Smooth muscle cell (in vitro differentiated cells): Measurements from ENCODE around the gene FOLR3. TPM values are rescaled to one million over a fixed set of nuclear protein-coding genes. Genes with fewer than 3 reads are reported as not detected.
"Not testable (repeated sequence)": the region's sequence is repeated elsewhere in the genome, so short reads cannot be mapped to it uniquely, and the experiment has no call there.

Experiments used
- DNase-seq: peaks from one replicate; lab custom pipeline; 2025; ENCODE audit not compliant: unreplicated experiment; lab: John Stamatoyannopoulos, UW
- H2AFZ ChIP-seq: fragments of 200-600 bp; sonication (generic); 2 replicates; pipeline ENCODE4 v1.6.0; 2016; ENCODE audit warnings: antibody characterized with exemption, low read depth, mild to moderate bottlenecking
- H3F3A ChIP-seq: fragments of 200-600 bp; sonication (generic); 2 replicates; pipeline ENCODE4 v1.6.0; 2017; ENCODE audit warnings: antibody characterized with exemption, low read depth
- H3K27ac ChIP-seq: fragments of 200-600 bp; sonication (generic); 2 replicates; pipeline ENCODE4 v1.5.1; 2016; ENCODE audit warnings: low read depth, mild to moderate bottlenecking
- H3K27me3 ChIP-seq: fragments of 200-600 bp; sonication (generic); 2 replicates; pipeline ENCODE4 v1.6.1; 2016; ENCODE audit warnings: low read depth, mild to moderate bottlenecking
- H3K36me3 ChIP-seq: fragments of 200-600 bp; sonication (generic); 2 replicates; pipeline ENCODE4 v1.5.1; 2016; ENCODE audit warnings: low read depth
- H3K4me1 ChIP-seq: fragments of 200-600 bp; sonication (generic); 2 replicates; pipeline ENCODE4 v1.5.1; 2016; ENCODE audit warnings: low read depth
- H3K4me2 ChIP-seq: fragments of 200-600 bp; sonication (generic); 2 replicates; pipeline ENCODE4 v1.6.0; 2016; ENCODE audit warnings: mild to moderate bottlenecking
- H3K4me3 ChIP-seq: fragments of 200-600 bp; sonication (generic); 2 replicates; pipeline ENCODE4 v1.5.1; 2016; ENCODE audit warnings: mild to moderate bottlenecking
- H3K79me2 ChIP-seq: fragments of 200-600 bp; sonication (generic); 2 replicates; pipeline ENCODE4 v1.6.0; 2016; ENCODE audit warnings: low read depth, mild to moderate bottlenecking
- H3K9ac ChIP-seq: fragments of 200-600 bp; sonication (generic); 2 replicates; pipeline ENCODE4 v1.6.0; 2016; ENCODE audit warnings: low read depth
- H3K9me3 ChIP-seq: fragments of 200-600 bp; sonication (generic); replicated peaks from 2 replicates; pipeline ENCODE4 v1.5.1; 2016; ENCODE audit warnings: low read depth
- H4K20me1 ChIP-seq: fragments of 200-600 bp; sonication (generic); 2 replicates; pipeline ENCODE4 v1.6.0; 2016; ENCODE audit warnings: low read depth
- WGBS: methylation state at CpG from one replicate; pipeline ENCODE4 v1.1.7; 2016; ENCODE audit warnings: low lambda C conversion rate; 5-methylcytosine and 5-hydroxymethylcytosine counted together
- polyA plus RNA-seq: library from polyadenylated mRNA; unstranded; fragments of >200 nt; fragmentation: Nextera tagmentation; extraction: Ambion mirVana; gene quantifications from 2 replicates; pipeline ENCODE4 v1.2.1, GENCODE V29; 2016
- total RNA-seq: library from RNA; depleted of rRNA; stranded (reverse); fragments of >200 nt; gene quantifications from 2 replicates; pipeline ENCODE4 v1.2.3, GENCODE V29; 2014
- TF ChIP-seq, protein P1 (sequence below): fragments of 200-600 bp; sonication (generic); IDR thresholded peaks from 2 replicates; pipeline ENCODE4 v1.5.1; 2017; ENCODE audit warnings: borderline replicate concordance, mild to moderate bottlenecking, antibody characterized with exemption; ENCODE audit not compliant: insufficient read depth, poor library complexity, severe bottlenecking

Gene FOLR3
- total and polyA plus RNA-seq, 2 experiments from 2014 or later = not detected

GRCh38 chr11:72177656-72178055, 42.1 kb downstream of the FOLR3 start:
- H3K79me2 ChIP-seq = no peaks in the 10 kb centered on the region
- H3K4me1 ChIP-seq = no peaks in the 10 kb centered on the region
- H3K9me3 ChIP-seq = no peaks in the 10 kb centered on the region
- TF ChIP-seq, protein P1, sequence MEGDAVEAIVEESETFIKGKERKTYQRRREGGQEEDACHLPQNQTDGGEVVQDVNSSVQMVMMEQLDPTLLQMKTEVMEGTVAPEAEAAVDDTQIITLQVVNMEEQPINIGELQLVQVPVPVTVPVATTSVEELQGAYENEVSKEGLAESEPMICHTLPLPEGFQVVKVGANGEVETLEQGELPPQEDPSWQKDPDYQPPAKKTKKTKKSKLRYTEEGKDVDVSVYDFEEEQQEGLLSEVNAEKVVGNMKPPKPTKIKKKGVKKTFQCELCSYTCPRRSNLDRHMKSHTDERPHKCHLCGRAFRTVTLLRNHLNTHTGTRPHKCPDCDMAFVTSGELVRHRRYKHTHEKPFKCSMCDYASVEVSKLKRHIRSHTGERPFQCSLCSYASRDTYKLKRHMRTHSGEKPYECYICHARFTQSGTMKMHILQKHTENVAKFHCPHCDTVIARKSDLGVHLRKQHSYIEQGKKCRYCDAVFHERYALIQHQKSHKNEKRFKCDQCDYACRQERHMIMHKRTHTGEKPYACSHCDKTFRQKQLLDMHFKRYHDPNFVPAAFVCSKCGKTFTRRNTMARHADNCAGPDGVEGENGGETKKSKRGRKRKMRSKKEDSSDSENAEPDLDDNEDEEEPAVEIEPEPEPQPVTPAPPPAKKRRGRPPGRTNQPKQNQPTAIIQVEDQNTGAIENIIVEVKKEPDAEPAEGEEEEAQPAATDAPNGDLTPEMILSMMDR = no peak
- no peak overlapping the region for H2AFZ ChIP-seq
- H4K20me1 ChIP-seq = no peaks in the 10 kb centered on the region
- H3K9ac ChIP-seq = no peak overlapping the region
- H3K4me2 ChIP-seq = no peak overlapping the region
- no peaks in the 10 kb centered on the region for H3K27me3 ChIP-seq
- whole genome bisulfite sequencing = 94% methylated on average over 6 of the region's 6 CpGs
- H3F3A ChIP-seq = no peaks in the 10 kb centered on the region
- no peak for DNase-seq
- no peak overlapping the region for H3K4me3 ChIP-seq
- H3K36me3 ChIP-seq = no peaks in the 10 kb centered on the region
- no peak overlapping the region for H3K27ac ChIP-seq

DNA sequence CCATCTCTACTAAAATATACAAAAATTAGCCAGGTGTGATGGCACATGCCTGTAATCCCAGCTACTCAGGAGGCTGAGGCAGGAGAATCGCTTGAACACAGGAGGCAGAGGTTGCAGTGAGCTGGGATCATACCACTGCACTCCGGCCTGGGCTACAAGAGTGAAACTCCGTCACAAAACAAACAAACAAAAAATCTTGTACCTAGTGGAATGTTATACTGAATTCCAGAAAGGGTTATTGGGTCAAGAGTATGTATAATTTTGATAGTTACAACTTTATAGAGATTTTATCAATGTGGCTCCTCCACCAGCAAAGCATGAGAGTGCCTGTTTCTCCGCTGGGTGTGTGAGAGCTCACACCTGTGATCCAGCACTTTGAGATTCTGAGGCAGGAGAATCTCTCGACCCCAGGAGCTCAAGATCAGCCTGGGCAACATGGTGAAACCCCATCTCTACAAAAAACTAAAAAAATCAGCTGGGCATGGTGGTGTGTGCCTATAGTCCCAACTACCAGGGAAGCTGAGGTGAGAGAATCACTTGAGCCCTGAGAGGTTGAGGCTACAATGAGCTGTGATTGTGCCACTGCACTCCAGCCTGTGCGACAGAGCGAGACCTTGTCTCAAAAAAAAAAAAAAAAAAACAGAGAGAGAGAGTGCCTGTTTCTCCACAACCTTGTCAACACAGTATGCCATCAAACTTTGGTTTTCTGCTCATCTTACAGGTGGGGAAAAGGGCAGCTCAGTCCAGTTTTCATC, 43.7 kb downstream of the FOLR3 start:
- Histone ChIP-seq H3K9me3 (no peaks in the 10 kb centered on the region), H3K4me2 (no peak overlapping the region), H3K4me1 (peaks cover 3% of the 10 kb centered on the region), H3F3A (no peaks in the 10 kb centered on the region), H3K79me2 (no peaks in the 10 kb centered on the region), H3K27me3 (no peaks in the 10 kb centered on the region), H3K27ac (no peak overlapping the region), H4K20me1 (no peaks in the 10 kb centered on the region), H3K9ac (no peak overlapping the region), H2AFZ (no peak overlapping the region), H3K36me3 (no peaks in the 10 kb centered on the region), H3K4me3 (no peak overlapping the region)
- no peak for DNase-seq
- TF ChIP-seq, protein P1 = no peak
- WGBS = 91% methylated on average over 7 of the region's 7 CpGs

- no peaks in the 10 kb centered on the region for H3K36me3 ChIP-seq
- H3K4me1 ChIP-seq = peaks cover 3% of the 10 kb centered on the region
- TF ChIP-seq, protein P1 = no peak
- H3K4me3 ChIP-seq = no peak overlapping the region
- DNase-seq = no peak
- no peak overlapping the region for H3K4me2 ChIP-seq
- no peaks in the 10 kb centered on the region for H4K20me1 ChIP-seq
- no peaks in the 10 kb centered on the region for H3K79me2 ChIP-seq
- H3K27me3 ChIP-seq = no peaks in the 10 kb centered on the region
- no peak overlapping the region for H3K27ac ChIP-seq
- no peak overlapping the region for H3K9ac ChIP-seq
- H3F3A ChIP-seq = no peaks in the 10 kb centered on the region
- WGBS = 92% methylated on average over 4 of the region's 4 CpGs
- H2AFZ ChIP-seq = no peak overlapping the region
- H3K9me3 ChIP-seq = no peaks in the 10 kb centered on the region
Measured at GRCh38 chr11:72179804-72180396, 44.4 kb downstream of the FOLR3 start.

DNA sequence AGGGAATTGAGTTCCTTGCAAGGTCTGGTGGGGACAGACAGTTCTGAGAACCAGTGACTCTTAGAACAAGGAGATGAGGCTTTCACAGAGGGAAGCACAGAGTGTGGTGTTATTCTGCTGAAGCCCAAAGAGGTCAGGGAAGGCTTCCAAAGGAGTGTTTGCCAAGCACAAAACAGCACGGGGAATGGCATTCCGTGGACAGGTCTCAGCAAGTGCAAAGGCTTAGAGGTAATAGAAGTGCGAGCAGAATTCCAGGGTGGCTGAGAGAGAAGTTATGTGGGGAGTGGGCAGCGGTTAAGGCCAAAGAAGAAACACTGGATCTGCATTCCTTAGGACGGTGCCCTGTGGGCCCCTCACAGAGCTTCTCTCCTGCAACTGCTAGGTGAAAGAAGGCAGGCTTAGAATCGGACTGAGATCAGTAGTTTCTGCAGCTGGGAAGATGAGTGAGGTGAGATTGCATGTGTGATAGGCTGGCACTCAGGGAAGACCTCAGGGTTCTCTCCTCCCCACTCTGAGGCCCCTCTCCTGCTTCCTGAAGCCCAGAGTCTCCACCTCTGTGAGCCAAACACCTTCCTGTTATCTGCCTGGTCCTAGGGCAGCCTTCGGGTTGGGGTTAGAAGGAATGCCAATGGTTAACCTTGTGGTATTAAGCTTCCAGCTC, 45.5 kb downstream of the FOLR3 start:
- DNase-seq, H3K36me3 ChIP-seq, H3F3A ChIP-seq, H3K4me1 ChIP-seq, H3K27me3 ChIP-seq, H3K9ac ChIP-seq, H3K27ac ChIP-seq, H3K79me2 ChIP-seq, H3K9me3 ChIP-seq, H3K4me3 ChIP-seq, H4K20me1 ChIP-seq, H2AFZ ChIP-seq: not testable (repeated sequence)
- H3K4me2 ChIP-seq = peak overlapping the region; percentile 35
- WGBS = 56% methylated on average over 6 of the region's 7 CpGs

GRCh38 chr11:72181553-72181958, 46.0 kb downstream of the FOLR3 start:
- H3K79me2 ChIP-seq, H3F3A ChIP-seq, H3K36me3 ChIP-seq, H3K9me3 ChIP-seq, H3K9ac ChIP-seq, H3K27me3 ChIP-seq, H3K4me2 ChIP-seq, H3K4me1 ChIP-seq, H2AFZ ChIP-seq, H4K20me1 ChIP-seq, H3K4me3 ChIP-seq, DNase-seq, H3K27ac ChIP-seq: not testable (repeated sequence)
- WGBS = 69% methylated on average over 3 of the region's 3 CpGs
